HepG2 (cell line): ENCODE results near the gene CD300LF. TPM values are rescaled to one million over a fixed set of nuclear protein-coding genes. Genes with fewer than 3 reads are reported as not detected.

ENCODE experiments used
- ESRRA ChIP-seq: sonication (generic); formaldehyde crosslinking; IDR thresholded peaks from 2 replicates; pipeline ENCODE4 v1.5.1; 2020; ENCODE audit warnings: mild to moderate bottlenecking, low read depth, missing genetic modification reagents
- ETV5 ChIP-seq: IDR thresholded peaks from 2 replicates; pipeline ENCODE4 v1.6.1; 2018; ENCODE audit warnings: missing biosample characterization, missing genetic modification reagents, inconsistent platforms, borderline replicate concordance
- MAFG ChIP-seq: sonication (generic); formaldehyde crosslinking; IDR thresholded peaks from 2 replicates; pipeline ENCODE4 v1.5.1; 2020; ENCODE audit warnings: mild to moderate bottlenecking, missing genetic modification reagents
- MAZ ChIP-seq, 2 experiments: sonication (generic) in 1 of 2; formaldehyde crosslinking in 1 of 2; IDR thresholded peaks; 2 replicates each; pipeline versions ENCODE4 v1.5.0 to v1.6.1; 2012 to 2020; ENCODE audit warnings: low read depth in 2 of 2, mild to moderate bottlenecking in 2 of 2, borderline replicate concordance in 1 of 2, improper control_type of control experiment in 1 of 2, low read length in 1 of 2, missing genetic modification reagents in 1 of 2, moderate library complexity in 1 of 2
- SP4 ChIP-seq: sonication (generic); formaldehyde crosslinking; IDR thresholded peaks from 2 replicates; pipeline ENCODE4 v1.8.1; 2023; ENCODE audit warnings: mild to moderate bottlenecking, missing genetic modification reagents
- ZNF207 ChIP-seq: fragments of 450-650 bp; IDR thresholded peaks from 2 replicates; pipeline ENCODE4 v1.6.1; 2016; ENCODE audit warnings: antibody characterized with exemption, borderline replicate concordance
- ZNF30 ChIP-seq: sonication (generic); formaldehyde crosslinking; IDR thresholded peaks from 2 replicates; pipeline ENCODE4 v1.5.0; 2020; ENCODE audit warnings: mild to moderate bottlenecking, missing genetic modification reagents
- ZNF326 ChIP-seq: sonication (generic); formaldehyde crosslinking; IDR thresholded peaks from 2 replicates; pipeline ENCODE4 v1.4.0; 2020; ENCODE audit warnings: missing genetic modification reagents, borderline replicate concordance
- ZNF432 ChIP-seq: sonication (generic); formaldehyde crosslinking; IDR thresholded peaks from 2 replicates; pipeline ENCODE4 v1.5.0; 2020; ENCODE audit warnings: missing genetic modification reagents, mild to moderate bottlenecking, borderline replicate concordance
- ZNF562 ChIP-seq: sonication (generic); formaldehyde crosslinking; IDR thresholded peaks from 2 replicates; pipeline ENCODE4 v1.8.0; 2022; ENCODE audit warnings: missing genetic modification reagents, borderline replicate concordance
- polyA plus RNA-seq, 8 experiments: library from polyadenylated mRNA; depleted of rRNA in 3 of 8; stranded (reverse) in 7 of 8; unstranded in 1 of 8; fragments of >200 nt; fragmentation: Illumina TruSeq in 4 of 8; extraction: Trizol in 4 of 8; gene quantifications; 2 replicates each; pipeline versions ENCODE4 v1.2.1 to v1.2.3, GENCODE V29; 2011 to 2016; ENCODE audit warnings: low read depth in 4 of 8, missing spikeins in 1 of 8, mixed read lengths in 1 of 8; ENCODE audit not compliant: insufficient read depth in 1 of 8
- total RNA-seq, 5 experiments: library from RNA; depleted of rRNA; stranded (reverse); fragments of >200 nt; fragmentation: Illumina TruSeq; extraction: Trizol; gene quantifications; 2 replicates each; pipeline ENCODE4 v1.2.3, GENCODE V29; 2016; ENCODE audit warnings: low read depth in 1 of 5
- TF ChIP-seq, protein P1 (sequence below): sonication (generic); formaldehyde crosslinking; IDR thresholded peaks from 2 replicates; pipeline ENCODE4 v1.4.0; 2020; ENCODE audit warnings: mild to moderate bottlenecking, missing genetic modification reagents
- TF ChIP-seq, protein P2 (sequence below): sonication (generic); formaldehyde crosslinking; IDR thresholded peaks from 2 replicates; pipeline ENCODE4 v1.4.0; 2020; ENCODE audit warnings: low read depth, missing genetic modification reagents
- TF ChIP-seq, protein P3 (sequence below): sonication (generic); formaldehyde crosslinking; IDR thresholded peaks from 2 replicates; pipeline ENCODE4 v1.5.0; 2020; ENCODE audit warnings: mild to moderate bottlenecking, missing genetic modification reagents

The CD300LF gene
- total and polyA plus RNA-seq, 2 of the 13 experiments (the other 11 are each of a cell fraction or from before 2014, with no cell fraction given), result not detected

DNA sequence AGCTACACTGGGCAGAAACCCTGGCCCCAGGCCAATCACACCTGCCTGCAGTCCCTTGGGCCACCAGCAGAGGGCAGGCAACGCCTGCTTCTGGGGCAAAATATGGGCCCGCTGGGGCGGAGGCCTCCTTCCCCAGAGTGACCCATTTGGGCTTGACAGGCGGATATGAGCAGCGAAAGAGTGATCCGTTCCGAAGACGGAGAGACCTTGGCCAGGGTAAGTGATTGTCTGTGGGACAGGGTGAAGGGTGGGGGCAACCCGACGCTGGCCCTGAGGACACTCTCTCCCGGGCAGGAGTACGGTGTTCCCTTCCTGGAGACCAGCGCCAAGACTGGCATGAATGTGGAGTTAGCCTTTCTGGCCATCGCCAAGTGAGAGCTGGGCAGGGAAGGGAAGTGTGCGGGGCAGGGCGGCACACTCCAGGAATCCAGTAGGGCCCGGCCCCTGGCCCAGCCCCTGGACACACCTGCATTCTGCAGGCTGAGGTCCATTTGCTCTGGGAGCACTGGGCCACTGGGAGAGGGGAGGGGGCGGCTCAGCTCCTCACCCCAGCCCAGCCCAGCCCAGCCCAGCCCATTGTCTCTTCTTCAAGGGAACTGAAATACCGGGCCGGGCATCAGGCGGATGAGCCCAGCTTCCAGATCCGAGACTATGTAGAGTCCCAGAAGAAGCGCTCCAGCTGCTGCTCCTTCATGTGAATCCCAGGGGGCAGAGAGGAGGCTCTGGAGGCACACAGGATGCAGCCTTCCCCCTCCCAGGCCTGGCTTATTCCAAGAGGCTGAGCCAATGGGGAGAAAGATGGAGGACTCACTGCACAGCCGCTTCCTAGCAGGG, 32.2 kb upstream of the CD300LF start (continued):
- TF ChIP-seq, protein P1, sequence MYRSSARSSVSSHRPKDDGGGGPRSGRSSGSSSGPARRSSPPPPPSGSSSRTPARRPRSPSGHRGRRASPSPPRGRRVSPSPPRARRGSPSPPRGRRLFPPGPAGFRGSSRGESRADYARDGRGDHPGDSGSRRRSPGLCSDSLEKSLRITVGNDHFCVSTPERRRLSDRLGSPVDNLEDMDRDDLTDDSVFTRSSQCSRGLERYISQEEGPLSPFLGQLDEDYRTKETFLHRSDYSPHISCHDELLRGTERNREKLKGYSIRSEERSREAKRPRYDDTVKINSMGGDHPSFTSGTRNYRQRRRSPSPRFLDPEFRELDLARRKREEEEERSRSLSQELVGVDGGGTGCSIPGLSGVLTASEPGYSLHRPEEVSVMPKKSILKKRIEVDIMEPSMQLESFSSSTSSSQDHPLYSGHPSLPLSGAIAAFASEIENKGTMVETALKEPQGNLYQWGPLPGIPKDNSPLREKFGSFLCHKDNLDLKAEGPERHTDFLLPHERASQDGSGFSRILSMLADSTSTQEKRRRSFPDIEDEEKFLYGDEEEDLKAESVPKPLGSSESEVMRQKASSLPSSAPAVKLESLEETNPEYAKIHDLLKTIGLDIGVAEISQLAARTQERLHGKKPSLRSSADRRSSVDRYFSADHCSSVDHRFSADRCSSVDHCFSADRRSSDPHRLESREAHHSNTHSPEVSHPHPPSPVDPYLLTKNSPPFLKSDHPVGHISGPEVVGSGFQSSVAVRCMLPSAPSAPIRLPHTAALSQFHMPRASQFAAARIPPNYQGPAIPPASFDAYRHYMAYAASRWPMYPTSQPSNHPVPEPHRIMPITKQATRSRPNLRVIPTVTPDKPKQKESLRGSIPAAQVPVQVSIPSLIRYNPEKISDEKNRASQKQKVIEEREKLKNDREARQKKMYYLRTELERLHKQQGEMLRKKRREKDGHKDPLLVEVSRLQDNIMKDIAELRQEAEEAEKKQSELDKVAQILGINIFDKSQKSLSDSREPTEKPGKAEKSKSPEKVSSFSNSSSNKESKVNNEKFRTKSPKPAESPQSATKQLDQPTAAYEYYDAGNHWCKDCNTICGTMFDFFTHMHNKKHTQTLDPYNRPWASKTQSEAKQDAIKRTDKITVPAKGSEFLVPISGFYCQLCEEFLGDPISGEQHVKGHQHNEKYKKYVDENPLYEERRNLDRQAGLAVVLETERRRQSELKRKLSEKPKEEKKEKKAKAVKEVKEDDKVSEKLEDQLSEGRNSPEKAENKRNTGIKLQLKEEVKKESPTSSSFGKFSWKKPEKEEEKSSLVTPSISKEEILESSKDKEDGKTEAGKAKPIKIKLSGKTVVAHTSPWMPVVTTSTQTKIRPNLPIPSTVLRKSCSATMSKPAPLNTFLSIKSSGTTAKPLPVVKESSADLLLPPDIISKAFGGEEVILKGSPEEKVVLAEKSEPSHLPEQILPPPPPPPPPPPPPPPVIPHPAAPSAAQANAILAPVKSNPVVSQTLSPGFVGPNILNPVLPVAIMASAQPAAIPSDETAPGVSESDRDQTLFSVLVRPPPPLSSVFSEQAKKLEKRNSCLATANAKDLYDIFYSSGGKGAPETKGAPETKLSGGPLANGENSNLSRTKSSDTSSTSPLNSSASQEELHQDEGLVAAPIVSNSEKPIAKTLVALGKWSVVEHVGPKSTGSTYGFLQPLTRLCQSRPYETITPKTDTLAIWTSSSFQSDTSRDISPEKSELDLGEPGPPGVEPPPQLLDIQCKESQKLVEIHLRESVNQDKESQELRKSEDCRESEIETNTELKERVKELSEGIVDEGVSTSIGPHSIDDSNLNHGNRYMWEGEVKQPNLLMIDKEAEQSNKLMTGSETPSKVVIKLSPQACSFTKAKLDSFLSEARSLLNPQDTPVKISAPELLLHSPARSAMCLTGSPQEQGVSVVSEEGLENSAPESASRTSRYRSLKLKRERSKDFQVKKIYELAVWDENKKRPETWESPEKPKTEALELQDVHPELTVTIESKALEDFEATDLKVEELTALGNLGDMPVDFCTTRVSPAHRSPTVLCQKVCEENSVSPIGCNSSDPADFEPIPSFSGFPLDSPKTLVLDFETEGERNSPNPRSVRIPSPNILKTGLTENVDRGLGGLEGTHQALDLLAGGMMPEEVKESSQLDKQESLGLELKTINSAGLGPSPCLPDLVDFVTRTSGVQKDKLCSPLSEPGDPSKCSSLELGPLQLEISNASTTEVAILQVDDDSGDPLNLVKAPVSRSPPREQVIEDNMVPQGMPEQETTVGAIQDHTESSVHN (CRISPR knock-in tag), result no peak
- TF ChIP-seq MAZ (IDR thresholded peaks at IDR 0.05; ENCODE audit: borderline replicate concordance, low read depth, low read length) (peak; percentile 76), MAZ (CRISPR knock-in tag; IDR thresholded peaks at IDR 0.05; ENCODE audit: low read depth) (peak; percentile 79; the same call in 1 of the 2 replicates), ZNF562 (CRISPR knock-in tag) (no peak), ZNF207 (no peak), ESRRA (CRISPR knock-in tag) (no peak), ZNF326 (no peak), SP4 (CRISPR knock-in tag) (0 out of 2 replicates have a peak, but pooled peaks have one; percentile 16), ZNF432 (CRISPR knock-in tag) (no peak), MAFG (no peak), ETV5 (CRISPR knock-in tag) (no peak; the same call in 1 of the 2 replicates), ZNF30 (CRISPR knock-in tag) (no peak)
- TF ChIP-seq, protein P2, sequence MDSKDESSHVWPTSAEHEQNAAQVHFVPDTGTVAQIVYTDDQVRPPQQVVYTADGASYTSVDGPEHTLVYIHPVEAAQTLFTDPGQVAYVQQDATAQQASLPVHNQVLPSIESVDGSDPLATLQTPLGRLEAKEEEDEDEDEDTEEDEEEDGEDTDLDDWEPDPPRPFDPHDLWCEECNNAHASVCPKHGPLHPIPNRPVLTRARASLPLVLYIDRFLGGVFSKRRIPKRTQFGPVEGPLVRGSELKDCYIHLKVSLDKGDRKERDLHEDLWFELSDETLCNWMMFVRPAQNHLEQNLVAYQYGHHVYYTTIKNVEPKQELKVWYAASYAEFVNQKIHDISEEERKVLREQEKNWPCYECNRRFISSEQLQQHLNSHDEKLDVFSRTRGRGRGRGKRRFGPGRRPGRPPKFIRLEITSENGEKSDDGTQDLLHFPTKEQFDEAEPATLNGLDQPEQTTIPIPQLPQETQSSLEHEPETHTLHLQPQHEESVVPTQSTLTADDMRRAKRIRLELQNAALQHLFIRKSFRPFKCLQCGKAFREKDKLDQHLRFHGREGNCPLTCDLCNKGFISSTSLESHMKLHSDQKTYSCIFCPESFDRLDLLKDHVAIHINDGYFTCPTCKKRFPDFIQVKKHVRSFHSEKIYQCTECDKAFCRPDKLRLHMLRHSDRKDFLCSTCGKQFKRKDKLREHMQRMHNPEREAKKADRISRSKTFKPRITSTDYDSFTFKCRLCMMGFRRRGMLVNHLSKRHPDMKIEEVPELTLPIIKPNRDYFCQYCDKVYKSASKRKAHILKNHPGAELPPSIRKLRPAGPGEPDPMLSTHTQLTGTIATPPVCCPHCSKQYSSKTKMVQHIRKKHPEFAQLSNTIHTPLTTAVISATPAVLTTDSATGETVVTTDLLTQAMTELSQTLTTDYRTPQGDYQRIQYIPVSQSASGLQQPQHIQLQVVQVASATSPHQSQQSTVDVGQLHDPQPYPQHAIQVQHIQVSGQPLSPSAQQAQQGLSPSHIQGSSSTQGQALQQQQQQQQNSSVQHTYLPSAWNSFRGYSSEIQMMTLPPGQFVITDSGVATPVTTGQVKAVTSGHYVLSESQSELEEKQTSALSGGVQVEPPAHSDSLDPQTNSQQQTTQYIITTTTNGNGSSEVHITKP, result peak; percentile 71; the same call in 1 of the 2 replicates
- TF ChIP-seq, protein P3, sequence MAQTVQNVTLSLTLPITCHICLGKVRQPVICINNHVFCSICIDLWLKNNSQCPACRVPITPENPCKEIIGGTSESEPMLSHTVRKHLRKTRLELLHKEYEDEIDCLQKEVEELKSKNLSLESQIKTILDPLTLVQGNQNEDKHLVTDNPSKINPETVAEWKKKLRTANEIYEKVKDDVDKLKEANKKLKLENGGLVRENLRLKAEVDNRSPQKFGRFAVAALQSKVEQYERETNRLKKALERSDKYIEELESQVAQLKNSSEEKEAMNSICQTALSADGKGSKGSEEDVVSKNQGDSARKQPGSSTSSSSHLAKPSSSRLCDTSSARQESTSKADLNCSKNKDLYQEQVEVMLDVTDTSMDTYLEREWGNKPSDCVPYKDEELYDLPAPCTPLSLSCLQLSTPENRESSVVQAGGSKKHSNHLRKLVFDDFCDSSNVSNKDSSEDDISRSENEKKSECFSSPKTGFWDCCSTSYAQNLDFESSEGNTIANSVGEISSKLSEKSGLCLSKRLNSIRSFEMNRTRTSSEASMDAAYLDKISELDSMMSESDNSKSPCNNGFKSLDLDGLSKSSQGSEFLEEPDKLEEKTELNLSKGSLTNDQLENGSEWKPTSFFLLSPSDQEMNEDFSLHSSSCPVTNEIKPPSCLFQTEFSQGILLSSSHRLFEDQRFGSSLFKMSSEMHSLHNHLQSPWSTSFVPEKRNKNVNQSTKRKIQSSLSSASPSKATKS (CRISPR knock-in tag), result no peak; the same call in 1 of the 2 replicates
